Measurements from ENCODE around the gene HLTF. TPM values are rescaled to one million over a fixed set of nuclear protein-coding genes. Genes with fewer than 3 reads are reported as not detected.

Gene HLTF
- total RNA-seq, 4 donors from 2014 or later, result 40.9 to 53.1 (median 47.7) TPM

- no peaks in the 10 kb centered on the region for H3K36me3 ChIP-seq
- H3K4me3 ChIP-seq (replicated peaks in 1 of 3), result peak within 1 kb of the TSS; percentile 90 to 94 (median 94)
- 1 to 2% methylated on average over 22 to 31 of the region's 84 CpGs for WGBS, 2 donors
- no peaks in the 10 kb centered on the region for H3K9me3 ChIP-seq
- peak within 1 kb of the TSS; percentile 78 to 91 (median 85) for H3K27ac ChIP-seq
- no peaks in the 10 kb centered on the region for H3K27me3 ChIP-seq
- intact Hi-C loops (cut with DNase I), result no loop called here
- peak; percentile 93 to 94 for DNase-seq
- TF ChIP-seq POLR2A (IDR thresholded peaks at IDR 0.05), result peak; percentile 54 to 95
- TF ChIP-seq CTCF (IDR thresholded peaks at IDR 0.05), result peak in 1 of 6 experiments; percentile 4
- peaks cover 30 to 31% of the 10 kb centered on the region in 2 donors for H3K4me1 ChIP-seq
Observed at GRCh38 chr3:149129326-149130205, 43.2 kb upstream of the HLTF start, which contains the start of gene HPS3. TSS of gene HPS3 (plus strand) at chr3:149129638. CDS start at chr3:149129724, 86 bp downstream.

GRCh38 chr3:149128821-149129220 is 42.5 kb upstream of the HLTF start:
- no peaks in the 10 kb centered on the region for H3K36me3 ChIP-seq
- H3K9me3 ChIP-seq, result no peaks in the 10 kb centered on the region
- peak overlapping the region; percentile 38 to 91 (median 85) for H3K27ac ChIP-seq
- peak overlapping the region in 2 of 3 donors; percentile 90 to 94 for H3K4me3 ChIP-seq (replicated peaks in 1 of 3)
- peaks cover 22 to 23% of the 10 kb centered on the region in 2 donors for H3K4me1 ChIP-seq
- DNase-seq, result no peak
- no peak for TF ChIP-seq POLR2A (IDR thresholded peaks at IDR 0.05)
- no peak for TF ChIP-seq CTCF (IDR thresholded peaks at IDR 0.05)
- H3K27me3 ChIP-seq, result no peaks in the 10 kb centered on the region
- WGBS, 2 donors, result 29 to 43% methylated on average over 4 of the region's 4 CpGs
- intact Hi-C loops (cut with DNase I), result no loop called here

- H3K4me1 ChIP-seq, result no peaks in the 10 kb centered on the region
- H3K4me3 ChIP-seq (replicated peaks in 1 of 3), result no peak overlapping the region
- no peak overlapping the region for H3K27ac ChIP-seq
- H3K9me3 ChIP-seq, result no peaks in the 10 kb centered on the region
- no peak for DNase-seq
- no peaks in the 10 kb centered on the region for H3K36me3 ChIP-seq
- TF ChIP-seq POLR2A (IDR thresholded peaks at IDR 0.05) (no peak), CTCF (IDR thresholded peaks at IDR 0.05) (no peak)
- WGBS, 2 donors, result 91 to 92% methylated on average over 4 of the region's 4 CpGs
- H3K27me3 ChIP-seq, result no peaks in the 10 kb centered on the region
- intact Hi-C loops (cut with DNase I), result no loop called here
Observed at GRCh38 chr3:149122721-149123578, 36.6 kb upstream of the HLTF start.

GRCh38 chr3:149120051-149120972 is 34.0 kb upstream of the HLTF start:
- Histone ChIP-seq H3K4me1 (no peaks in the 10 kb centered on the region), H3K9me3 (no peaks in the 10 kb centered on the region), H3K4me3 (replicated peaks in 1 of 3) (no peak overlapping the region), H3K27me3 (no peaks in the 10 kb centered on the region), H3K27ac (no peak overlapping the region), H3K36me3 (no peaks in the 10 kb centered on the region)
- TF ChIP-seq POLR2A (IDR thresholded peaks at IDR 0.05) (no peak), CTCF (IDR thresholded peaks at IDR 0.05) (peak in 5 of 6 experiments; percentile 23 to 91 (median 55))
- intact Hi-C loops (cut with DNase I), result no loop called here
- WGBS, 2 donors, result 17% methylated on average over 7 of the region's 7 CpGs
- no peak for DNase-seq

All from thyroid gland (tissue), 4 donors.